AG08396 (cell line): ENCODE results near the gene PCBD2.
A peak's percentile ranks its signal among the peaks of the same experiment; 100 is the strongest.
"Not testable (repeated sequence)": the region's sequence is repeated elsewhere in the genome, so short reads cannot be mapped to it uniquely, and the experiment has no call there.

Experiments
- DNase-seq: peaks from one replicate; pipeline ENCODE4 v3.0.0; 2012; ENCODE audit warnings: low spot score, mixed read lengths

The PCBD2 gene

DNA sequence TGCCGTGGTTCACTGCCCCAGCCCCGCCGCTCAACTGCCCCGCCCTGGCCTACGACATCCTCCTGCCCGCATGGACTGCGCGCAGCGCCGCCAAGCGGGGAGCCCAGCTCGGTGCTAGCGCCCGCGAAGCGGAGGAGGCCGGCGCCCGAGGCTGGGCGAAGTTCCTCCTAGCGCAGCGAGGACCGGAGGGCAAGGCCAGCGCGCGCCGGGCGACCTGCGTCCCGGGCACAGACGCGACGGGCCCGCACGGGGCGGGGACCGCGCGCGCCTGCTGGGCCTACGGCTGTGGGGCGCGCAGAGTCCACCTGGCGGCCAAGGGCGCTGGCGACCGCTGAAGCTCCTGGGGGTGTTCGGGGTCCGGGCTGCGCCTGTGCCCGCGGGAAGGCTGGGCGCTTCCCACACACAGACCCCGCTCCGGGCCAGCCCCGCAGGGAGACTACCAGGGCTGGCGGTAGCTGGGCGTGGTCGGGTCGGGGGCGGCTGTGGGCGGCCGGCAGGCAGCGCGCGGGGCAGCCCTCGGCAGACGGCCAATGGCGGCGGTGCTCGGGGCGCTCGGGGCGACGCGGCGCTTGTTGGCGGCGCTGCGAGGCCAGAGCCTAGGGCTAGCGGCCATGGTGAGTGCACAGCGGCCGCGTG, at the start of gene PCBD2:
TSS of gene PCBD2 (plus strand) at position 522 of the 636 bp plus-strand sequence. CDS start at position 531, 9 bp downstream.
- peak; percentile 93 for DNase-seq

DNA sequence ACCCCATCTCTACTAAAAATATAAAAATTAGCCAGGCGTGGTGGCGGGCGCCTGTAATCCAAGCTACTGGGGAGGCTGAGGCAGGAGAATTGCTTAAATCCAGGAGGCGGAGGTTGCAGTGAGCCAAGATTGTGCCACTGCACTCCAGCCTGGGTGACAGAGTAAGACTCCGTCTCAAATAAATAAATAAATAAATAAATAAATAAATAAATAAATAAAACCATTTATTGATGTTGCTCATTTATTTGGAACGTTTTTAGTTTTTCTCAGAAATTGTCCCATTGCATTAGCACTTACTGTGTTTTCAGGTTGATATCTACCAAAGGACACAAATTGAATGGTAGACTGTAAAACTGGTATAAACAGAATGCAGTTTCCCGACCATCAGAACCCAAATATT, 48.5 kb upstream of the PCBD2 start:
- DNase-seq: not testable (repeated sequence)

DNA sequence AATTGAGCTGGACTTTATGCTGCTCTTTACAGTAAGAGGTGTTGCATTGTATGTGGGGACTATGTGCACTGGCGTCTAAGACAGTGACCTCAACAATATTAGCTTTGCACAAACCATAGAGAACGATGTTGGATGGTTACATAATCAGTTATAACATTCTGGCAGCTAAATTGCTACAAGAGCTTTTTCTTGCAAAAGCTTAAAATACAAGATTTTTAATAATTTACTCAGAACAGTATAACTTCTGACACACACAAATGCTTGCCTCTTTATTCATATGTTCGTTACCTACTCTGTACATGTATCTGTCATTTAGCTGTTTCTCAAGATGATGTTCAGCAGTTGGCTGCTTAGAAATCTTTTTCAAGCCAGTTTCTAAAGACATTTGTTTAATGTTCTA, 47.5 kb upstream of the PCBD2 start:
- DNase-seq: no peak

DNA sequence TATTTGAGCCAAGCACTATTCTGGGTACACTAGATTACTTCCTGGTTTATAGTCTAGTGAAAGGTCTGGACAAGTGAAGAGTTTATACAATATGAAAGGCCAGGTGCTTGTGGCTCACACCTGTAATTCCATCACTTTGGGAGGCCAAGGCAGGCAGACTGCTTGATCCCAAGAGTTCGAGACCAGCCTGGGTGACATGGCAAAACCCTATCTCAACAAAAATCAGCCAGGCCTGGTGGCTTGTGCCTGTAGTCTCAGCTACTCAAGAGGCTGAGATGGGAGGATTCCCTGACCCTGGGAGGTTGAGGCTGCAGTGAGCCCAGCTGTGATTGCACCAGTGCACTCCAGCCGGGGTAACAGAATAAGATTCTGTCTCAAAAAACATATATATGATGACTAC, 40.2 kb upstream of the PCBD2 start:
- no peak for DNase-seq

DNA sequence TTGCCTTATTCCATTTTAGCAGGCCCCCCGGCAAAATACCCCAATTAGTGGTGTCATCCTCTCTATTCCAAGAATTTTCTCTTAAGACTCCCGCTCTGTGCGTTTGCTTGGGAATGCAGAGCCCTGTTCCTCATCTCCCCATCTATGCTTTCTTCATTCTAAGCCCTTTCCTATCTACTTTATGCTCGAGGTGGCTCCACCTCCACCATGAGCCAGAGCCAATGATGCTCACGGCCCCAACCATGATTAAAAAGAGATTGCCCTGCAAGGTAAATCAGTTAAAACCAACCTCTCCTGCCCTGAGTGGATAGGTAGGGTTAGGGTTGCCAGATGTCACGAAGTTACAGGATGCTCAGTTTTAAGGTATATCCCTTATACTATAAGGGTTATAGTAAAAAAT, 31.4 kb upstream of the PCBD2 start:
- no peak for DNase-seq

DNA sequence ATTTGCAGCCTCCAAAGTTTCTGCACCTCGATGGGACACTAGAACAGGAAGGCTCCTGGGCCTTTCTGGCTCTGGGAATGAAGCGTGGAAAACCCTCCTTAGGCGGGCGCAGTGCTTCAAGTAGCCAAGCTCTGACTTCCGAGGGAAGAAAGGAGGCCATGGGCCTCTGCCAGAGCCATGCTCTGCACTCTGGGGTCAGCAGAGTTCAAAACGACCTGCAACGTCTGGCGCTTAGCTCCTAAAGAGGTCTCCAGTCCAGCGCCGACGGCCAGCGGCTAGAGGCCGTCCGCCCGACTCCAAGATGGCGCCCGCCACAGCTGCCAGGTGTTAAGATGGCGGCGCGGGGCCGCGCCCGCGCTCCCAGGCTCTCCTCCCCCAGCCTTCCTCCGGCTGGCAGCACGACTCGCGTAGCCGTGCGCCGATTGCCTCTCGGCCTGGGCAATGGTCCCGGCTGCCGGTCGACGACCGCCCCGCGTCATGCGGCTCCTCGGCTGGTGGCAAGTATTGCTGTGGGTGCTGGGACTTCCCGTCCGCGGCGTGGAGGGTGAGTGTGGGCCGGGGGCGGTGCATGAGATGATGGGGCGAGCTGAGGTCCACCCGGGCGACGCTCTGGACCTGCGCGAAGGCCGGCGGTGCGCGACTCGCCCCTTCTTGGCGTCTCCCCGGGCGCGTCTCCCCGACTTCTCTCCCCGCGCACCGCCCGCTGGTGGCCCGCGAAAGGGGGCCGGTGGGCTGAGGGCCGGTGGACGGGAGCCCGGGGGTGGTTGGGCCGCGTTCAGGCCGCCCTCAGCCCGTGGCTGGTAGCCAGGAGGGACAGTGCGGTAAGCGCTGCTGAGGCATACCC, 30.7 kb upstream of the PCBD2 start, which contains the start of gene TXNDC15:
TSS of gene TXNDC15 (plus strand) at position 385 of the 844 bp plus-strand sequence. CDS start at position 442, 57 bp downstream.
- DNase-seq: peak; percentile 94

DNA sequence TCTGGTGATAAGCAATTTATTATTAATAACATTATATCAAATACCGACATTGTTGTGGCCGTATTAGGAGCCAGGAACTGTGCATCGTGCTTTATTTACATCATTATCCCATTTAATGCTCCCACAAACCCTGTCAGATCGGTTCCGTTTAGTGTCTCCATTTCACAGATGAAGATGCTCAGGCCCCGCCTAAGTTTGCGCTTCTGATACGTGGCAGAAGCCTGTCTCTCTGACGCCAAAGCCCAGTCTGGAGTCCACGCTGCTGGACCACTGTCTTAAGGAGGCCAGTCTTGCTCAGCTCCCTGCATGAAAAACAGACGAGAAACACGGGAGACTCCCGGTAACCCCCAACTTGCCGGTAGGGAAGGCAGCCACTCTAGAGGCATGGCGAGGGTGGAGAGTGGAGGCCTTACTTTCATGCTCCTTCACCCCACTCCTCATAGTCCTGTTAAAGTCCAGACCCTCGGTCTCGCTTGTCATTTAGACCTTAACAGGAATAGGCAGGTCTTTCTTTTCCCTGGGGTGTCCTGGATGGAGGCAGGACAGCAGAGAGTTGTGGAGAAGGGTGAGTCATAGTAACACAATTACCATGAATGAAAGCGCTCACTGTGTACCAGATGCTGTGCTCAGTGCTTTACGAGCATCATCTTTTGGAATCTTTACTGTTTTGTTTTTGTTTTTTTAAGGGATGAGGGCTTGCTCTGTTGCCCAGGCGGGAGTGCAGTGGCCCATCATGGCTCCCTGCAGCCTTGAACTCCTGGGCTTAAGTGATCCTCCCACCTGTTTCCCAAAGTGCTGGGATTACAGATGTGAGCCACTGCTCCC, 29.9 kb upstream of the PCBD2 start:
- DNase-seq: peak; percentile 81

DNA sequence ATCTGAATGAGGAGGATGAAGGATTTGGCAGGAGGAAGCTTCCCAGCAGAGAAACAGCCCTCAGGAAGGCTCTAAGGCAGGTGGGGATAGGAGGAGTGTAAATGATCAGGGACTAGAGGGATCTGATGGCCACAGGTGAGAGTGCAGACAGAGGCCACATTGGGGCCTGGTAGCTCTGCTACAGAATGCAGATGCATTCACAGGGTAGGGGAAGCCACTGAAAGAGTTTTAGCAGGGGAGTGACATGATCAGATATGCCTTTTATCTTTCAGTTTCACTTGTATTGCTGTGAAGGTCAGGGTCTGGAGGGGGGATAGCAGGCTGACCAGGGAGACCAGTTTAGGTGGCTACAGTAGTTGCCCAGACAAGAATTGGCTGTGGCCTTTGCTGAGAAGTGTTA, 27.8 kb upstream of the PCBD2 start:
- no peak for DNase-seq

DNA sequence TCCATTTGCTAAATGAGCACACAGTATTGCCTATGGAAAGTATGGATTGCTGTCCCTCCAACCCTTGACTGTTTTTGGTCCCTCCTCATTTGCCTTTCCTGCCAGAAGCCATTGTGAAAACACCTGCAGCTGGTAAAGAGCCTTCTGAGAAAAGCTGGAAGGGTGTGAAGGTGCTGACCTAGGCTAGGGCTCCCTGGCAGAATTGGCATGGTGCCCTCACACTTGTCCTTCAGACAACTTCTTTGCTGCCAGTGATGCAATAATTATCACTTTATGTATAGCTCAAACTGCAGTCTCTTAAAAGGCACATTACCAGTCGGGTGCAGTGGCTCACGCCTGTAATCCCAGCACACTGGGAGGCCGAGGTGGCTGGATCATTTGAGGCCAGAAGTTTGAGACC, 26.5 kb upstream of the PCBD2 start:
- DNase-seq: no peak

DNA sequence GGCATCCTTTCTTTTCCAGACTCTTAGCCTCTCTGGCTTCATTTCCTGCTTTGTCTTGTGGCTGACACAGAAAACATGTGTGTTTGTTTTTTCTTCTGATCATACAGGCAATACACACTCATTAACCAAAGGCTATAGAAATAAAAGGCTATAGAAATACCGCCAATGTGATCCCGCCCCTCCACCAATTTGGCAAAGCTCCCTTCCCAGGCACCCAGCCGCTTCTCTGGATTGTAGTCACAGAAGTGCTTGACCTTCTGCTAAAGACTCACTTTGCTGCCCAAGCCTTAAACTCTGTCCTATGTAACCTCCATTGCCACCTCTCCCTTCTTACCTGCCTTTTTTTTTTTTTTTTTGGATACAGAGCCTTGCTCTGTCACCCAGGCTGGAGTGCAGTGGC, 25.5 kb upstream of the PCBD2 start:
- DNase-seq: no peak

DNA sequence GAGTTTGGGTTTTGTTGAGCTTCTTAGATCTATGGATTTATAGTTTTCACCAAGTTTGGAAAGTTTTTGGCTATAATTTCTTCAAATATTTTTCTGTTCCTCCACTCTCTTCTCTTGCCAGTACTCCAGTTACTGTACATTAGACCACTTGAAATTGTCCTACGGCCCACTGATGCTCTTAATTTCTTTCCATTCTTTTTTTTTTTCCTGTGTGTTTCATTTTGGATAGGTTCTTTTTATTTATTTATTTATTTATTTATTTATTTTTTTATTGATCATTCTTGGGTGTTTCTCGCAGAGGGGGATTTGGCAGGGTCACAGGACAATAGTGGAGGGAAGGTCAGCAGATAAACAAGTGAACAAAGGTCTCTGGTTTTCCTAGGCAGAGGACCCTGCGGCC, 24.0 kb upstream of the PCBD2 start:
- not testable (repeated sequence) for DNase-seq

DNA sequence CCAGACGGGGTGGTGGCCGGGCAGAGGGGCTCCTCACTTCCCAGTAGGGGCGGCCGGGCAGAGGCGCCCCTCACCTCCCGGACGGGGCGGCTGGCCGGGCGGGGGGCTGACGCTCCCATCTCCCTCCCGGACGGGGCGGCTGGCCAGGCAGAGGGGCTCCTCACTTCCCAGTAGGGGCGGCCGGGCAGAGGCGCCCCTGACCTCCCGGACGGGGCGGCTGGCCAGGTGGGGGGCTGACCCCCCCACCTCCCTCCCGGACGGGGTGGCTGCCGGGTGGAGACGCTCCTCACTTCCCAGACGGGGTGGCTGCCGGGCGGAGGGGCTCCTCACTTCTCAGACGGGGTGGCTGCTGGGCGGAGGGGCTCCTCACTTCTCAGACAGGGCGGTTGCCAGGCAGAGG, 23.2 kb upstream of the PCBD2 start:
- not testable (repeated sequence) for DNase-seq

DNA sequence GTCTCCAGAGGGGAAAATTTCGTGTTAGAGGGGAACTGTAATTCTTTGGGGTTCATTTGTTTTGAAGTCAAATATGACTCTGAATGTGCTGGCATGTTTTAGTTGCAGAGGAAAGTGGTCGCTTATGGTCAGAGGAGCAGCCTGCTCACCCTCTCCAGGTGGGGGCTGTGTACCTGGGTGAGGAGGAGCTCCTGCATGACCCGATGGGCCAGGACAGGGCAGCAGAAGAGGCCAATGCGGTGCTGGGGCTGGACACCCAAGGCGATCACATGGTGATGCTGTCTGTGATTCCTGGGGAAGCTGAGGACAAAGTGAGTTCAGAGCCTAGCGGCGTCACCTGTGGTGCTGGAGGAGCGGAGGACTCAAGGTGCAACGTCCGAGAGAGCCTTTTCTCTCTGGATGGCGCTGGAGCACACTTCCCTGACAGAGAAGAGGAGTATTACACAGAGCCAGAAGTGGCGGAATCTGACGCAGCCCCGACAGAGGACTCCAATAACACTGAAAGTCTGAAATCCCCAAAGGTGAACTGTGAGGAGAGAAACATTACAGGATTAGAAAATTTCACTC, 17.3 kb upstream of the PCBD2 start:
- DNase-seq: no peak

DNA sequence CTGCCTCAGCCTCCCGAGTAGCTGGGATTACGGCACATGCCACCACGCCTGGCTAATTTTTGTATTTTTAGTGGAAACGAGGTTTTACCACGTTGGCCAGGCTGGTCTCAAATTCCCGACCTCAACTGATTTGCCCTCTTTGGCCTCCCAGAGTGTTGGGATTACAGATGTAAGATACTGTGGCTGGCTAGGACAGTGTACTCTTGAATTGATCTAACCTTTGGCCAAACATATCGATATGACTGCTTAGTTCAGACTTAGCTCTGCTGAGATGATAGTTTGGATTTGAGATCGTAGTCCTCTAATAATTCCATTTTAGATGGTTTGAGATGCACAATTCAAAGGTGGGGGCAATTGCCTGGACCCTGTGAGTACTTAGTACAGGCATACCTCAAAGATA, 15.6 kb upstream of the PCBD2 start:
- no peak for DNase-seq

DNA sequence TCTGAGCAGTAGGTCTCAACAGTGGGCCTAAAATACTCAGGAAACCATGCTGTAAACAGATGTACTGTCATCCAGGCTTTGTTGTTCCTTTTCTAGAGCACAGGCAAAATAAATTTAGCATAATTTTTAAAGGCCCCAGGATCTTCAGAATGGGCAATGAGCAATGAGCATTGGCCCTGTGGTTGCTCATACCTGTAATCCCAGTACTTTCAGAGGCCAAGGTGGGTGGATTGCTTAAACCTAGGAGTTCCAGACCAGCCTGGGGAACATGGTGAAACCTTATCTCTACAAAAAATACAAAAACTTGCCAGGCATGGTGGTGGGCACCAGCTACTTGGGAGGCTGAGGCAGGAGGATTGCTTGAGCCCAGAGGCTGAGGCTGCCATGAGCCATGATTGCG, 13.5 kb upstream of the PCBD2 start:
- no peak for DNase-seq

DNA sequence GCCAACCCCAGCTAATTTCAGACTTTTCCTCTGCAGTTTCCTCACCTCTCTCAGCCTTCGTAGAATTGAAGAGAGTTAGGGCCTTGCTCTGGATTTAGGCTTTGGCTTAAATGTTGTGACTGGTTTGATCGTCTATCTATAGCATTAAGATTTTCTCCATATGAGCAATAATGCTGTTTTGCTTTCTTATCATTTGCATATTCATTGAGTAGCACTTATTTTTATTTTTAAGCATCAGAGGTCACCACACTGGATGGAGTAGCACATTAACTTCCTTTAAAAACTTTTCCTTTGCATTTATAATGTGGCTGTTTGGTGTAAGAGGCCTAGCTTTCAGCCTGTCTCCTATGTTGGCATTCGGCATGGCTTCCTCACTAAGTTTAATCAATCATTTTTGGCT, 12.6 kb upstream of the PCBD2 start:
- DNase-seq: no peak

DNA sequence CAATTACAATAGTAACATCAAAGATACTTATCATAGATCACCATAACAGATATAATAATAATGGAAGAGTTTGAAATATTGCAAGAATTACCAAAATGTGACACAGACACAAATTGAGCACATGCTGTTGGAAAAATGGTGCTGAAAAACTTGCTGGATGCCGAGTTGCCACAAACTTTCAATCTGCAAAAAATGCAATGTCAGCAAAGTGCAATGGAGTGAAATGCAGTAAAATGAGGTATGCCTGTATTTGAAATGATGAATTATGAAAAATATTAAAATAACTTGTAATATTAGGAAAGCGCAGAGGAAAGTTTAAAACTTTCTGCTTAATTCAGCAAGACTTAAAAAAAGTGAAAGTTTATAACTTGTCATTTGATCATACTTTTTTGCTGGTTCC, 12.0 kb upstream of the PCBD2 start:
- no peak for DNase-seq

DNA sequence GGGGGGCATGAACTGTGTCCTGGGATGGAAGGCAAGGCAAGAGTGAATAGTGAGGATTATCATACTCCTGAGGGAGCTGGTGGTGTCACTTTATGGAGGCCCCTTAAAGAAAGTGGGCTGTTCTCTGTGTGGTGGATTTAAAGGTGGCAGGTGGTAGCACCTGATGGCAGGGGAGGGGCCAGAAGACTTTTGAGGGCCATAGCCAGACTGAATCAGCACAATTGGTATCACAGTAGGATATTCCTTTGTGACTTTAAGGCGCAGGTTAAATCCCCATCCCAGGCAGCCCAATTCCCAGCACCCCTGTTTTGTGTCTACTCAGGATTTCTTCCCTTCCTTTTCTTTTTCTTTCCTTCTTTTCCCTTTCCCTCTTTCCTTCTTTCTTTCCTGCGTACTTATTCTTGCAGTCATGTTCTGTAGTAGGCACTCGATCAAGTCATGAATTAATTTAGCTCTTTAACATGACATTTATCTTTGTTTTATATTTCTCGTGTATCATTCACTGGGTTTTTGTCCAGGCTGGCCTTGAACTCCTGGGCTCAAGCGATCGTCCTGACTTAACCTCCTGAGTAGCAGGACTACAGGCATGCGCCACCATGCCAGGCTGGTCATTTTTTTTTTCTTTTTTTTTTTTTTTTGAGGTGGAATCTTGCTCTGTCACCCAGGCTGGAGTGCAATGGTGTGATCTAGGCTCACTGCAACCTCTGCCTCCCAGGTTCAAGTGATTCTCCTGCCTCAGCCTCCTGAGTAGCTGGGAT, 11.0 kb upstream of the PCBD2 start:
- no peak for DNase-seq

DNA sequence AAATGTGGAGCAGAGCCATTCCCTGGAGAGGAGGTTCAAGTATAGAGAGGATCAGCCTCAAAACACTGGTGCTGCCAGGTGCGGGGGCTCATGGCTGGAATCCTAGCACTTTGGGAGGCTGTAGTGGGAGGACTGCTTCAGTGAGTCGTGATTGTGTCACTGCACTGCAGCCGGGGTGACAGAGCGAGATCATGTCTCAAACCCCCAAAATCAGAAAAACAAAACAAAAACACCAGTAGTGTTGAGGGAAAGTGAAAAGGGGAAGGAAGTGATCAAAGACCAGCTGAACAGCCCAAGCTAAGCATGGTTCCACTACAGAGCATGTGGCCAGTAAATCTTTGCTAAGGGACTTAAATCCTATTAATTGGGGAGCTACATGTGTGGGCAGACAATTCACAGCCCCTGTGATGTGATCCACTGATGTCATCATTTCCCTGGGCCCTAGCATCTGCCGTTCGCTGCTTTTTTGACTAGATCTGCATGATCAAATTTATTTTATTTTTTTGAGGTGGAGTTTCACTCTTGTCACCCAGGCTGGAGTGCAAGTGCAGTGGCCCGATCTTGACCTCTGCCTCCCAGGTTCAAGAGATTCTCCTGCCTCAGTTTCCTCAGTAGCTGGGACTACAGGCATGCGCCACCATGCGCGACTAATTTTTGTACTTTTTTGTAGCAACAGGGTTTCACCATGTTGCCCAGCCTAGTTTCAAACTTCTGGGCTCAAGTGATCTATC, 2.7 kb upstream of the PCBD2 start:
- DNase-seq: no peak

DNA sequence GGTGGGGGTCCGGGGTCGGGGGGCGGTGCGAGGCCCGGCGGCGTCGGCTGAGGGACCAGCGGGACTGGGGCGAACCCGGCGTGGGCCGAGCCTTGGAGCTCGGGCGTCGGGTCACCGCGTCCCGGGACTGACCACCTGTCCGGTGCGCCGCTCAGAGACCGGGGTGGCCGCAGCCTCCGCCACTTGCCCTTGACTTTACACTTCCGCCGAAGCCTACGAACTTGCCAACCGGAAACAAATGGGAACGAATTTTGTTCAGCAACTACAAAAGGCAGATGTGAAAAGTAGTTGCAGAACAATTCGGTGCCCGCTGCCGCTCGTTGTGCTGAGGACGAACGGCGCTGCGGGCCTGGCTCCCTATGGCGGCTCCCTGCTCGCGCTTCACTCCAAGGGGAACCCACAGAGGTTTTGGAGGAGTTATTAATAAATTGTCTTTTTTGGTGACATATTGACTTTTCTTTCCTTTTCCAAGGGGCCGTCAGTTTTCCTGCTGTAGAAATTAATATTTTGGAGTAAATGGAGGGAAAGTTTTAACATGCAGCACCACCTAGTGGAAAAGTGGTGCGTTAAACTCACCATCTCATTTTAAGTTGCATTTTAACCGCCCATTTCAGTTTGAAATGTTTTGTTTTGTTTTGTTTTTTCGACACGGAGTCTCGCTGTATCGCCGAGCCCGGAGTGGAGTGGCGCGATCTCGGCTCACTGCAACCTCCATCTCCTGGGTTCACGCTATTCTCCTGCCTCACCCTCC, 490 bp downstream of the PCBD2 start:
- peak; percentile 65 for DNase-seq
